ENCODE results near the gene LANCL2.

DNA sequence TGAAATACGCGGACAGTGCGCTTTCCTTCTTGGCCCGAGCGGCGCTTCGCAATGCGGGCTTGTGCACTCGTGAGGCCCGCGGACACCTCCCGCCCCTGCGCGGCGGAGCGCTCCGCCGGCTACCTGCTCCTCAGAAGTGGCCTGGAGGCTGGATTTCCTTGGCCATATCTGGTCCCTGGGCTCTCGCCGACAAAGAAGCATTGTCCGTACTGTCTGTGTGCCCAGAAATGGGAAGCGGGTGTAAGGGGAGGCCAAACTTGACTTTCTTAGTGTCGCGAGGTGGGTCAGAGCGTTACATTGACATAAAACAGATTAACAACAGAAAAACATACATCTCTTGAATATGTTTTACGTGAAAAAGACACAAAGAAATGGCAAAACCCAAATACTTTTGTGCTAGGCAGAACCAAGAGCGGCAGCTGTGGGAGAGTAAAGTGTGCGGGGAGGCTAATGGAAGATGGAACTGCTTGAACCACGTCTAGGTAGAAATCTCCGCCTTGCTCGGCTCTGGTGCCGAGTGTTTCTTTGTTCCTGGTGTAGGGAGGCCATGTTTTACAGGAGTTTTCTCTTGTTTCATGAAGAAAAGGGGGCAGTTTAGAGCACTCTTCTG, 1.4 kb downstream of the LANCL2 start:
- TF ChIP-seq POLR2A (IDR thresholded peaks at IDR 0.05): no peak
- TF ChIP-seq, protein P1, sequence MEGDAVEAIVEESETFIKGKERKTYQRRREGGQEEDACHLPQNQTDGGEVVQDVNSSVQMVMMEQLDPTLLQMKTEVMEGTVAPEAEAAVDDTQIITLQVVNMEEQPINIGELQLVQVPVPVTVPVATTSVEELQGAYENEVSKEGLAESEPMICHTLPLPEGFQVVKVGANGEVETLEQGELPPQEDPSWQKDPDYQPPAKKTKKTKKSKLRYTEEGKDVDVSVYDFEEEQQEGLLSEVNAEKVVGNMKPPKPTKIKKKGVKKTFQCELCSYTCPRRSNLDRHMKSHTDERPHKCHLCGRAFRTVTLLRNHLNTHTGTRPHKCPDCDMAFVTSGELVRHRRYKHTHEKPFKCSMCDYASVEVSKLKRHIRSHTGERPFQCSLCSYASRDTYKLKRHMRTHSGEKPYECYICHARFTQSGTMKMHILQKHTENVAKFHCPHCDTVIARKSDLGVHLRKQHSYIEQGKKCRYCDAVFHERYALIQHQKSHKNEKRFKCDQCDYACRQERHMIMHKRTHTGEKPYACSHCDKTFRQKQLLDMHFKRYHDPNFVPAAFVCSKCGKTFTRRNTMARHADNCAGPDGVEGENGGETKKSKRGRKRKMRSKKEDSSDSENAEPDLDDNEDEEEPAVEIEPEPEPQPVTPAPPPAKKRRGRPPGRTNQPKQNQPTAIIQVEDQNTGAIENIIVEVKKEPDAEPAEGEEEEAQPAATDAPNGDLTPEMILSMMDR (IDR thresholded peaks at IDR 0.05): no peak
